ENCODE results near the gene HIPK1. TPM values are rescaled to one million over a fixed set of nuclear protein-coding genes. Genes with fewer than 3 reads are reported as not detected.
A peak's percentile ranks its signal among the peaks of the same experiment; 100 is the strongest.

Gene HIPK1
- total RNA-seq, 2 experiments from 2014 or later, result 20.4 to 52.6 TPM

DNA sequence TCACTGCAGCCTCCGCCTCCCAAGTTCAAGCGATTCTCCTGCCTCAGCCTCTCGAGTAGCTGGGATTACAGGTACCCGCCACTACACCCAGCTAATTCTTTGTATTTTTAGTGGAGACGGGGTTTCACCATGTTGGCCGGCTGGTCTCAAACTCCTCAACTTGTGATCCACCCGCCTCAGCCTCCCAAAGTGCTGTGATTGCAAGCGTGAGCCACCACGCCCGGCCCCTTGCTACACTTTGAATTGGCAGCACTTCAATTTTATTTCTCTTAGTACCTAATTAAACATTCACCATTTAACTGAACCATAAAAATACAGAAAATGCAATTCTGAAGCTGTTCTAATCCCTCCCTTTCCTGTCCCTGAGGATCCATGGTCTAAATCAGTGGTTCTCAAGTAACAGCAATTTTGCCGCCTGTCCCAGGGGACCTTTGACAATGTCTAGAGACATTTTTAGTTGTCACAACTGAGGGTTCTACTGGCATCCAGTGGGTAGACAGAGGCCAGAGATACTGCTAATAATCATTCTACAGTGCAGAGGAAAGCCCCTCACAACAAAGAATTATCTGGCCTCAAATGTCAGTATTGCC, 37.4 kb upstream of the HIPK1 start:
- intact Hi-C loops (cut with micrococcal nuclease; ENCODE audit: unreplicated experiment), result no loop called here
- CTCF ChIA-PET (ENCODE audit: unreplicated experiment), result no interaction called here

DNA sequence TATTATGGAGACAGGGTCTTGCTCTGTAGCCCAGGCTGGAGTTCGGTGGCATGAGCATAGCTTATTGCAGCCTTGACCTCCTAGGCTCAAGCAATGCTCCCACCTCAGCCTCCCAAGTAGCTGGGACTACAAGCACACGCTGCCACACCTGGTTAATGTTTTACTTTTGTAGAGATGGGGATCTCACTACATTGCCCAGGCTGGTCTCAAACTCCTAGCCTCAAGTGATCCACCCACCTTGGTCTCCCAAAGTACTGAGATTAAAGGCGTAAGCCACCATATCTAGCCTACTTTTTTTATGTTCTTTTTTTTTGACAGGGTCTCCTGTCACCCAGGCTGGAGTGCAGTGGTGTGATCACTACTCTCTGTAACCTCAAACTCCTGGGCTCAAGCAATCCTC, 35.9 kb upstream of the HIPK1 start:
- CTCF ChIA-PET (ENCODE audit: unreplicated experiment), result no interaction called here
- Histone ChIP-seq H2AFZ (ENCODE audit: low read length) (no peak overlapping the region), H3K36me3 (ENCODE audit: insufficient read depth, low read length) (peaks cover 51% of the 10 kb centered on the region), H3K4me1 (ENCODE audit: insufficient read depth, low read length, poor library complexity, severe bottlenecking) (no peaks in the 10 kb centered on the region), H3K79me2 (ENCODE audit: insufficient read depth, low read depth, low read length) (no peaks in the 10 kb centered on the region), H3K27ac (ENCODE audit: low read depth, low read length, poor library complexity, severe bottlenecking) (no peak overlapping the region), H3K4me3 (ENCODE audit: low read depth, low read length, poor library complexity, severe bottlenecking) (no peak overlapping the region), H3K9me3 (ENCODE audit: low read length) (no peaks in the 10 kb centered on the region), H4K20me1 (ENCODE audit: insufficient read depth, low read length) (no peaks in the 10 kb centered on the region), H3K9me2 (ENCODE audit: insufficient read depth, low read length) (no peaks in the 10 kb centered on the region), H3K4me2 (ENCODE audit: low read length) (no peak overlapping the region)
- DNase-seq (ENCODE audit: low spot score), result no peak
- POLR2A ChIA-PET, result interaction anchor here (0.7 to 2.0 kb wide), 4 partner anchors 10 to 24 kb away, joined by 3 to 7 read pairs (median 5); no protein-coding TSS in a partner anchor
- intact Hi-C loops (cut with micrococcal nuclease; ENCODE audit: unreplicated experiment), result no loop called here
- no TSS peak for BruUV-seq (replicated peaks)
- TF ChIP-seq, protein P1, sequence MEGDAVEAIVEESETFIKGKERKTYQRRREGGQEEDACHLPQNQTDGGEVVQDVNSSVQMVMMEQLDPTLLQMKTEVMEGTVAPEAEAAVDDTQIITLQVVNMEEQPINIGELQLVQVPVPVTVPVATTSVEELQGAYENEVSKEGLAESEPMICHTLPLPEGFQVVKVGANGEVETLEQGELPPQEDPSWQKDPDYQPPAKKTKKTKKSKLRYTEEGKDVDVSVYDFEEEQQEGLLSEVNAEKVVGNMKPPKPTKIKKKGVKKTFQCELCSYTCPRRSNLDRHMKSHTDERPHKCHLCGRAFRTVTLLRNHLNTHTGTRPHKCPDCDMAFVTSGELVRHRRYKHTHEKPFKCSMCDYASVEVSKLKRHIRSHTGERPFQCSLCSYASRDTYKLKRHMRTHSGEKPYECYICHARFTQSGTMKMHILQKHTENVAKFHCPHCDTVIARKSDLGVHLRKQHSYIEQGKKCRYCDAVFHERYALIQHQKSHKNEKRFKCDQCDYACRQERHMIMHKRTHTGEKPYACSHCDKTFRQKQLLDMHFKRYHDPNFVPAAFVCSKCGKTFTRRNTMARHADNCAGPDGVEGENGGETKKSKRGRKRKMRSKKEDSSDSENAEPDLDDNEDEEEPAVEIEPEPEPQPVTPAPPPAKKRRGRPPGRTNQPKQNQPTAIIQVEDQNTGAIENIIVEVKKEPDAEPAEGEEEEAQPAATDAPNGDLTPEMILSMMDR (conservative IDR thresholded peaks at IDR 0.05; ENCODE audit: low read length), result no peak
- TF ChIP-seq EZH2phosphoT487 (IDR thresholded peaks at IDR 0.05; ENCODE audit: borderline replicate concordance, low read depth, low read length), result no peak

More for the DNA sequence above, 37.4 kb upstream of the HIPK1 start:
- TF ChIP-seq, protein P1 (conservative IDR thresholded peaks at IDR 0.05; ENCODE audit: low read length), result no peak
- no peak for TF ChIP-seq EZH2phosphoT487 (IDR thresholded peaks at IDR 0.05; ENCODE audit: borderline replicate concordance, low read depth, low read length)
- H3K36me3 ChIP-seq (ENCODE audit: insufficient read depth, low read length), result peaks cover 36% of the 10 kb centered on the region
- no peak overlapping the region for H3K27ac ChIP-seq (ENCODE audit: low read depth, low read length, poor library complexity, severe bottlenecking)
- DNase-seq (ENCODE audit: low spot score), result no peak
- no peak overlapping the region for H2AFZ ChIP-seq (ENCODE audit: low read length)
- H3K79me2 ChIP-seq (ENCODE audit: insufficient read depth, low read depth, low read length), result no peaks in the 10 kb centered on the region
- no peaks in the 10 kb centered on the region for H3K9me3 ChIP-seq (ENCODE audit: low read length)
- no TSS peak for BruUV-seq (replicated peaks)
- no peak overlapping the region for H3K4me3 ChIP-seq (ENCODE audit: low read depth, low read length, poor library complexity, severe bottlenecking)
- POLR2A ChIA-PET, result interaction anchor here (0.6 to 1.2 kb wide), 8 partner anchors 12 to 817 kb away, joined by 3 to 6 read pairs (median 4); no protein-coding TSS in a partner anchor
- no peaks in the 10 kb centered on the region for H4K20me1 ChIP-seq (ENCODE audit: insufficient read depth, low read length)
- H3K9me2 ChIP-seq (ENCODE audit: insufficient read depth, low read length), result no peaks in the 10 kb centered on the region
- H3K4me1 ChIP-seq (ENCODE audit: insufficient read depth, low read length, poor library complexity, severe bottlenecking), result no peaks in the 10 kb centered on the region
- H3K4me2 ChIP-seq (ENCODE audit: low read length), result no peak overlapping the region

DNA sequence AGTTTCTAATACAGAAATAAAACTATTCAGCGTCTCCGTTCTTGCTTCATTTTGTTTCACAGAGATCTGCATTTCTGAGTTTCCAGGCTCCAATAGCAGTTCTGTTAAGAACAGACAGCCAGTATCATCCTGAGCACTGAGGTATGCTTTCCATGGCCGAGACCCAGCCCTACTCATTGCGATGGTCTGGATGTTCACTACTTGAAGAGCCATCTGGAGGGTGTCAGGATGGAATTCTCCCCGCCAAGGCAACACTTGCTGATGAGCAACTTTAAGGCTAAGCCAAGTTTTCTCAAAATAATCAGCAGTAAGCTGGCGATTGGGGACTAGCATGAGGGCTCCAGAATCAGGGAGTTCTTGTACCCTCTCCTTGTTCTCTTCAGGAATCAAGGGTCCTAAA, 34.0 kb upstream of the HIPK1 start:
- no peaks in the 10 kb centered on the region for H3K4me1 ChIP-seq (ENCODE audit: insufficient read depth, low read length, poor library complexity, severe bottlenecking)
- no peak overlapping the region for H2AFZ ChIP-seq (ENCODE audit: low read length)
- POLR2A ChIA-PET, result interaction anchor here (1.1 to 1.2 kb wide), 2 partner anchors 8 to 9 kb away, joined by 3 to 4 read pairs; no protein-coding TSS in a partner anchor
- peaks cover 69% of the 10 kb centered on the region for H3K36me3 ChIP-seq (ENCODE audit: insufficient read depth, low read length)
- H3K9me2 ChIP-seq (ENCODE audit: insufficient read depth, low read length), result no peaks in the 10 kb centered on the region
- intact Hi-C loops (cut with micrococcal nuclease; ENCODE audit: unreplicated experiment), result no loop called here
- no peak overlapping the region for H3K27ac ChIP-seq (ENCODE audit: low read depth, low read length, poor library complexity, severe bottlenecking)
- H3K79me2 ChIP-seq (ENCODE audit: insufficient read depth, low read depth, low read length), result no peaks in the 10 kb centered on the region
- H4K20me1 ChIP-seq (ENCODE audit: insufficient read depth, low read length), result no peaks in the 10 kb centered on the region
- H3K9me3 ChIP-seq (ENCODE audit: low read length), result no peaks in the 10 kb centered on the region
- H3K4me2 ChIP-seq (ENCODE audit: low read length), result no peak overlapping the region
- CTCF ChIA-PET (ENCODE audit: unreplicated experiment), result no interaction called here
- no peak for TF ChIP-seq EZH2phosphoT487 (IDR thresholded peaks at IDR 0.05; ENCODE audit: borderline replicate concordance, low read depth, low read length)
- TF ChIP-seq, protein P1 (conservative IDR thresholded peaks at IDR 0.05; ENCODE audit: low read length), result no peak
- DNase-seq (ENCODE audit: low spot score), result no peak
- BruUV-seq (replicated peaks), result TSS peak; percentile 29
- no peak overlapping the region for H3K4me3 ChIP-seq (ENCODE audit: low read depth, low read length, poor library complexity, severe bottlenecking)

Measured in OCI-LY7 (cell line).